Natural killer cell (primary cell): ENCODE data around the gene DHRS3. TPM values are rescaled to one million over a fixed set of nuclear protein-coding genes. Genes with fewer than 3 reads are reported as not detected.

ENCODE experiments used
- ATAC-seq, 3 donors: fragments of 150-1000 bp in 2 of 3; fragments of 200-7000 bp in 1 of 3; cut with Tn5 transposase; 1 replicate in 1 of 3; 2 replicates in 2 of 3; pipeline ENCODE4 v1.10.0; 2021; ENCODE audit warnings: mild to moderate bottlenecking in 2 of 3, moderate library complexity in 2 of 3
- DNase-seq, 2 donors: peaks; one replicate each; pipeline versions ENCODE4 v3.0.0 to v3.0.0-alpha.2; 2013 to 2021; ENCODE audit warnings: mixed read lengths in 1 of 2
- H3K27ac ChIP-seq: one replicate; pipeline ENCODE4 v1.5.1; 2013; ENCODE audit warnings: mild to moderate bottlenecking, low read length
- H3K27me3 ChIP-seq: one replicate; pipeline ENCODE4 v1.6.1; 2013; ENCODE audit warnings: low read length; ENCODE audit not compliant: control insufficient read depth, insufficient read depth
- H3K36me3 ChIP-seq: one replicate; pipeline ENCODE4 v1.6.1; 2013; ENCODE audit warnings: low read length; ENCODE audit not compliant: control insufficient read depth, insufficient read depth
- H3K4me1 ChIP-seq: one replicate; pipeline ENCODE4 v1.6.1; 2013; ENCODE audit warnings: low read length; ENCODE audit not compliant: control insufficient read depth, insufficient read depth
- H3K4me3 ChIP-seq: one replicate; pipeline ENCODE4 v1.5.1; 2013; ENCODE audit warnings: low read length
- H3K9me3 ChIP-seq: one replicate; pipeline ENCODE4 v1.6.1; 2013; ENCODE audit warnings: low read length; ENCODE audit not compliant: control insufficient read depth, insufficient read depth
- H3K27ac Mint-ChIP-seq, 2 donors: one replicate each; pipeline ENCODE4 v1.8.0; 2022; ENCODE audit warnings: mild to moderate bottlenecking in 2 of 2, mixed read lengths in 2 of 2, moderate library complexity in 1 of 2
- H3K27me3 Mint-ChIP-seq, 2 donors: one replicate each; pipeline ENCODE4 v1.8.0; 2022; ENCODE audit warnings: low read depth in 2 of 2, mixed read lengths in 2 of 2
- H3K36me3 Mint-ChIP-seq: one replicate; pipeline ENCODE4 v1.8.0; 2022; ENCODE audit warnings: mixed read lengths
- H3K4me1 Mint-ChIP-seq, 2 donors: one replicate each; pipeline ENCODE4 v1.8.0; 2022; ENCODE audit warnings: mixed read lengths in 2 of 2
- H3K4me3 Mint-ChIP-seq: one replicate; pipeline ENCODE4 v1.8.0; 2022; ENCODE audit warnings: mild to moderate bottlenecking, moderate library complexity, mixed read lengths
- H3K9me3 Mint-ChIP-seq, 2 donors: one replicate each; pipeline ENCODE4 v1.8.0; 2022; ENCODE audit warnings: mixed read lengths in 2 of 2
- WGBS: methylation state at CpG from one replicate; pipeline ENCODE4 v1.1.7; 2013; ENCODE audit warnings: missing lambda C conversion rate; ENCODE audit not compliant: insufficient coverage; 5-methylcytosine and 5-hydroxymethylcytosine counted together
- intact Hi-C: fragments of 100-400 bp; cut with micrococcal nuclease; formaldehyde crosslinking; loops from one replicate; pipeline ENCODE4 v1.14.2; 2022
- total RNA-seq, 4 donors: library from RNA; stranded (reverse); fragments of 120-200 nt in 1 of 4; gene quantifications; one replicate each; pipeline versions ENCODE4 v1.2.3 to v1.2.4, GENCODE V29; 2013 to 2022
- TF ChIP-seq, protein P1 (sequence below): fragments of 200-600 bp; IDR thresholded peaks from one replicate; pipeline ENCODE4 v1.8.0; 2022; ENCODE audit warnings: antibody characterized with exemption

Gene DHRS3
- total RNA-seq, 3 donors from 2014 or later (not counting 1 experiment from before 2014, with no cell fraction given): 106 to 175 (median 153) TPM

DNA sequence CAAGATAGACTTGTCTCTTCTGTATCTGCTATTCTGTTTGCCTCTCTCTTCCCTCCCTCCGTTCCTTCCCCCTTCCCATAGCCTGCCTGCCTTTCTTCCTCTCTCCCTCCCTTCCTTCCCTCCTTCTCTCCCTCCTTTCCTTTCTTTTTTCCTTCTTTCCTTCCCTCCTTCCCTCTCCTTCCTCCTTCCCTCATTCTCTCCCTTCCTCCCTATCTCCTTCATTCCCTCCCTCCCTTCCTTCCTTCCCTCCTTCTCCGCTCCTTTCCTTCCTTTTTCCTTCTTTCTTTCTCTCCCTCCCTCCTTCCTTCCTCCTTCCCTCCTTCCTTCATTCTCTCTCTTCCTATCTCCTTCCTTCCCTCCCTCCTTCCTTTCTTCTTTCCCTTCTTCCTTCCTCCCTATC is 26.8 kb upstream of the DHRS3 start:
- ATAC-seq: no peak
- Histone ChIP-seq H3K4me1 (no peaks in the 10 kb centered on the region), H3K9me3 (peaks cover 7% of the 10 kb centered on the region), H3K27me3 (no peaks in the 10 kb centered on the region), H3K27ac (no peak overlapping the region), H3K36me3 (no peaks in the 10 kb centered on the region), H3K4me3 (no peak overlapping the region)
- peaks cover 6 to 9% of the 10 kb centered on the region in 2 donors for H3K27me3 Mint-ChIP-seq
- no peak for DNase-seq
- no peak overlapping the region for H3K4me3 Mint-ChIP-seq
- H3K36me3 Mint-ChIP-seq: peaks cover 16% of the 10 kb centered on the region
- TF ChIP-seq, protein P1, sequence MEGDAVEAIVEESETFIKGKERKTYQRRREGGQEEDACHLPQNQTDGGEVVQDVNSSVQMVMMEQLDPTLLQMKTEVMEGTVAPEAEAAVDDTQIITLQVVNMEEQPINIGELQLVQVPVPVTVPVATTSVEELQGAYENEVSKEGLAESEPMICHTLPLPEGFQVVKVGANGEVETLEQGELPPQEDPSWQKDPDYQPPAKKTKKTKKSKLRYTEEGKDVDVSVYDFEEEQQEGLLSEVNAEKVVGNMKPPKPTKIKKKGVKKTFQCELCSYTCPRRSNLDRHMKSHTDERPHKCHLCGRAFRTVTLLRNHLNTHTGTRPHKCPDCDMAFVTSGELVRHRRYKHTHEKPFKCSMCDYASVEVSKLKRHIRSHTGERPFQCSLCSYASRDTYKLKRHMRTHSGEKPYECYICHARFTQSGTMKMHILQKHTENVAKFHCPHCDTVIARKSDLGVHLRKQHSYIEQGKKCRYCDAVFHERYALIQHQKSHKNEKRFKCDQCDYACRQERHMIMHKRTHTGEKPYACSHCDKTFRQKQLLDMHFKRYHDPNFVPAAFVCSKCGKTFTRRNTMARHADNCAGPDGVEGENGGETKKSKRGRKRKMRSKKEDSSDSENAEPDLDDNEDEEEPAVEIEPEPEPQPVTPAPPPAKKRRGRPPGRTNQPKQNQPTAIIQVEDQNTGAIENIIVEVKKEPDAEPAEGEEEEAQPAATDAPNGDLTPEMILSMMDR: no peak
- H3K9me3 Mint-ChIP-seq: peaks cover 0 to 12% of the 10 kb centered on the region in 2 donors
- intact Hi-C loops: no loop called here
- 84% methylated on average over 2 of the region's 2 CpGs for WGBS
- no peak overlapping the region for H3K27ac Mint-ChIP-seq
- H3K4me1 Mint-ChIP-seq: peaks cover 7 to 8% of the 10 kb centered on the region in 2 donors

DNA sequence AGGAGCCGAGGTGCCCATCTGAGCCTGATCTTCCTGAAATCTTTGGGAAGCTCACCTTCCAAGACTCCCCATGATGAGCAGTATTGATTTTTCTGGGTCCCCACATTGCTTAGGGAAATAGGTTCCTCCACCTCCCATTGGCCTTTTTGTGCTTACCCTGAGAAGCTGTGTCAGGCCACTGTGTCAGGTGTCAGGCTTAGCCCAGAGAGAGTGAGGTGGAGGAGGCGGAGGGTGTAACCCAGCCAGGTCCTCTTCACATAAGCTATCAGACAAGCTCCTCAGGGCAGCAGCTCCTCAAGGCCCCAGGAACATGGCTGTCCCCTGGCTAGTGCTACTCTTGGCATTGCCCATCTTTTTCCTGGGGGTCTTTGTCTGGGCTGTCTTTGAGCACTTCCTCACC is 26.2 kb upstream of the DHRS3 start:
- H3K4me3 ChIP-seq: no peak overlapping the region
- H3K9me3 ChIP-seq: peaks cover 13% of the 10 kb centered on the region
- H3K36me3 ChIP-seq: no peaks in the 10 kb centered on the region
- TF ChIP-seq, protein P1: no peak
- ATAC-seq: no peak
- H3K27ac ChIP-seq: no peak overlapping the region
- H3K4me1 ChIP-seq: no peaks in the 10 kb centered on the region
- no peak overlapping the region for H3K4me3 Mint-ChIP-seq
- 75% methylated on average over 2 of the region's 2 CpGs for WGBS
- no peak overlapping the region for H3K27ac Mint-ChIP-seq
- DNase-seq: no peak
- peaks cover 22% of the 10 kb centered on the region for H3K36me3 Mint-ChIP-seq
- H3K9me3 Mint-ChIP-seq: peaks cover 0 to 14% of the 10 kb centered on the region in 2 donors
- peaks cover 6 to 7% of the 10 kb centered on the region in 2 donors for H3K27me3 Mint-ChIP-seq
- peaks cover 5 to 7% of the 10 kb centered on the region in 2 donors for H3K4me1 Mint-ChIP-seq
- no peaks in the 10 kb centered on the region for H3K27me3 ChIP-seq
- intact Hi-C loops: no loop called here

DNA sequence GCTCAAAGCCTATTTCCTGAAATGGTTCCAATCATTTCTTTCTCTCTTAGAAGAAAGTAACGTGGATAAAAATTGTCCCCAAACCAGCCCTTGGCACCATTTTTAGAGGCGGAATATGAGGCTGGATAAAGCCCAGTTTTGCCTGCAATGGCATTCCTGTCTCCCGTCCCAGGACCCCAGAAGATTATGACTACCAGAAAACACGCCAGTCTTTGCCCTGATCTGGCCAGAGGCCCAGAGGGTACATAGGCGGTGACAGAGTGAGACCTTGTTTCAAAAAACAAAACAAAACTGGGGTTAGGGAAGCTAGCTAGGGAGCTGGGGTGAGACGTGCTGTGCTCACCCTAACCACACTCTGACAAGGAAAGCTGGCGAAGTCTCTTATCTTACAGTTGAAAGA is 25.8 kb upstream of the DHRS3 start, which contains the start of gene AADACL4:
TSS of gene AADACL4 (plus strand) at position 301 of the 400 bp plus-strand sequence. CDS start 462 bp downstream, outside the sequence.
- TF ChIP-seq, protein P1: no peak
- no peak within 1 kb of the TSS for H3K27ac Mint-ChIP-seq
- H3K9me3 Mint-ChIP-seq: peaks cover under 1 to 16% of the 10 kb centered on the region in 2 donors
- Histone ChIP-seq H3K36me3 (no peaks in the 10 kb centered on the region), H3K27ac (no peak within 1 kb of the TSS), H3K9me3 (peaks cover 16% of the 10 kb centered on the region), H3K27me3 (no peaks in the 10 kb centered on the region), H3K4me3 (no peak within 1 kb of the TSS), H3K4me1 (no peaks in the 10 kb centered on the region)
- DNase-seq (no peak), ATAC-seq (no peak)
- intact Hi-C loops: no loop called here
- H3K36me3 Mint-ChIP-seq: peaks cover 22% of the 10 kb centered on the region
- peaks cover under 1 to 3% of the 10 kb centered on the region in 2 donors for H3K4me1 Mint-ChIP-seq
- H3K27me3 Mint-ChIP-seq: peaks cover 2 to 3% of the 10 kb centered on the region in 2 donors
- 84% methylated on average over 7 of the region's 7 CpGs for WGBS
- H3K4me3 Mint-ChIP-seq: no peak within 1 kb of the TSS

DNA sequence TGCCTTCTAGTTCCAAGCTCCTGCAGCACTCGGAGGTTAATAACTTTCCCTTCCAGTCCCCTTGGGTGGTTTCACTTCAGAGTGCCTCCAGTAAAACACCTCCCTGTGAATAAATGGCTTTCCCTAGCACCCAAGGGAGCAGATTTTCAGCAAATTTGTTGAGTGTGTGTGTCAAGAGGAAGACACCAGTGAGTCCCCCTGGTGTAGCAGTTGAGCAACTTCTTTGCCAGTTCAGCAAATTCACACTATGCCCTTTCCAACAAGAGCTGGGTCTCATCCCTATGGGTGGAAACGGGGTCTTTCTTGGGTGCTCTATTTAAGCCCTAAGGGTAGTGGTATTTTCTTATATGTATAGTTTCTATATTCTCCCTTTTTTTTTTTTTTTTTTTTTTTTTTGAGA is 25.1 kb upstream of the DHRS3 start:
- Mint-ChIP-seq H3K27ac (no peak overlapping the region), H3K4me1 (no peaks in the 10 kb centered on the region), H3K9me3 (peaks cover 2 to 19% of the 10 kb centered on the region in 2 donors), H3K27me3 (peaks cover 0 to 2% of the 10 kb centered on the region in 2 donors), H3K4me3 (no peak overlapping the region), H3K36me3 (peaks cover 22% of the 10 kb centered on the region)
- ATAC-seq (no peak), DNase-seq (no peak)
- no peaks in the 10 kb centered on the region for H3K4me1 ChIP-seq
- WGBS: 100% methylated on average over 1 of the region's 2 CpGs
- intact Hi-C loops: no loop called here
- no peaks in the 10 kb centered on the region for H3K36me3 ChIP-seq
- no peaks in the 10 kb centered on the region for H3K27me3 ChIP-seq
- H3K4me3 ChIP-seq: no peak overlapping the region
- peaks cover 16% of the 10 kb centered on the region for H3K9me3 ChIP-seq
- TF ChIP-seq, protein P1: no peak
- H3K27ac ChIP-seq: no peak overlapping the region
